HG02884 (cell line): ENCODE data around the gene PPP4R3A.
"Not testable (repeated sequence)": the region's sequence is repeated elsewhere in the genome, so short reads cannot be mapped to it uniquely, and the experiment has no call there.

Source experiments
- ATAC-seq: cut with Tn5 transposase; IDR thresholded peaks from one replicate; pipeline ENCODE4 v1.9.1; 2021; ENCODE audit warnings: mild to moderate bottlenecking, moderate library complexity; ENCODE audit not compliant: unreplicated experiment

The PPP4R3A gene

GRCh38 chr14:91444335-91445020, 65.6 kb downstream of the PPP4R3A start:
- ATAC-seq: no peak

- no peak for ATAC-seq
These were observed 70.8 kb downstream of the PPP4R3A start for GRCh38 chr14:91439345-91439744.

DNA sequence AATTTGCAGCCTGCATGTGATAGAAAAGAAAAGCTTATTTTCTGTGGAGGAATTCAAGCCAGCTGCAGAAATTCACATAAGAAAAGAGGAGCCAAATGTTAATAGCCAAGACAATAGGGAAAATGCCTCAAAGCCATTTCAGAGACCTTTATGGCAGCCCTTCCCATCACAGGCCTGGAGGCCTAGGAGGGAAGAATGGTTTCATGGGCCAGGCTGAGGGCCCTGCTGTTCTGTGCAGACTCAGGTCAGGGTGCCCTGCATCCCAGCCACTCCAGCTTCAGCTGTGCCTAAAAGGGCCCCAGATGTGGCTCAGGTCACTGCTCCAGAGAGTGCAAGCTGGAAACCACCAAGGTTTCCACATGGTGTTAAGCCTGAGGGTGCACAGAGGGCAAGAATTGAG, 71.3 kb downstream of the PPP4R3A start:
- no peak for ATAC-seq

- ATAC-seq: not testable (repeated sequence)
These were observed 73.8 kb downstream of the PPP4R3A start for GRCh38 chr14:91436266-91436665.

DNA sequence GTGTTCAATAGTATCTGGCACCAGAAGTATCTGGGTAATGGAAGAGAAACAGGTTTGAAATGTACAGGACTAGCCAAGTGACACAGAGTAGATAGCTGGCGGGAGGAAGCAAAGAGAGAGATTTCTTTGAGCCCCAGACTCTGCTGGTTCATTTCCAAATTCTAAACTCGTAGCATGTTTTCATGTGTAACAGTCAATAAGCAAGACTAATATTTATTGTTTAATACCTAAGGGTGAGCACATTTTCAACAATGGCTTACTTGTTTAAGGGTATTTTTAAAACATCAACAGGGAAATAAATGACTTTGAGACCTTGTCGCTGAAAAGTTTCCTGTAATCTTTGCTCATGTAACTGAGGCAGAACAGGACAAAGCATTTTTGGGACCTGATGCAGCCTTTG, 80.7 kb downstream of the PPP4R3A start:
- no peak for ATAC-seq

DNA sequence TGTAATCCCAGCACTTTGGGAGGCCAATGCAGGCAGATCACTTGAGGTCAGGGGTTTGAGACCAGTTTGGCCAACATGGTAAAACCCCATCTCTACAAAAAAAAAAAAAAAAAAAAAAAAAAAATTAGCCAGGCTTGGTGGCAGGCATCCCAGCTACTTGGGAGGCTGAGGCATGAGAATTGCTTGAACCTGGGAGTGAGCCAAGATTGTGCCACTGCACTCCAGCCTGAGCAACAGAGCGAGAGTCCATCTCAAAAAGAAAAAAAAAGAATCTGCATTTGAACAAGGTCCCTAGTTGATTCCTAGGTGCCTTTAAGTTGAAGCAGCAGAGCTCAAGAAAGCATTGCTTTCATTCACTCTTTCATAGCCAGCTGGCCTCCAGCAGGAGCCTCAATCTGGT, 81.2 kb downstream of the PPP4R3A start:
- ATAC-seq: not testable (repeated sequence)

- ATAC-seq: not testable (repeated sequence)
These were observed 84.6 kb downstream of the PPP4R3A start for GRCh38 chr14:91425531-91425944.

GRCh38 chr14:91424813-91425530, 85.1 kb downstream of the PPP4R3A start:
- ATAC-seq: no peak

GRCh38 chr14:91420686-91421085, 89.4 kb downstream of the PPP4R3A start:
- no peak for ATAC-seq

GRCh38 chr14:91419451-91419850, 90.7 kb downstream of the PPP4R3A start:
- ATAC-seq: no peak

GRCh38 chr14:91419044-91419397, 91.1 kb downstream of the PPP4R3A start:
- no peak for ATAC-seq

GRCh38 chr14:91418387-91419043, 91.6 kb downstream of the PPP4R3A start:
- no peak for ATAC-seq

DNA sequence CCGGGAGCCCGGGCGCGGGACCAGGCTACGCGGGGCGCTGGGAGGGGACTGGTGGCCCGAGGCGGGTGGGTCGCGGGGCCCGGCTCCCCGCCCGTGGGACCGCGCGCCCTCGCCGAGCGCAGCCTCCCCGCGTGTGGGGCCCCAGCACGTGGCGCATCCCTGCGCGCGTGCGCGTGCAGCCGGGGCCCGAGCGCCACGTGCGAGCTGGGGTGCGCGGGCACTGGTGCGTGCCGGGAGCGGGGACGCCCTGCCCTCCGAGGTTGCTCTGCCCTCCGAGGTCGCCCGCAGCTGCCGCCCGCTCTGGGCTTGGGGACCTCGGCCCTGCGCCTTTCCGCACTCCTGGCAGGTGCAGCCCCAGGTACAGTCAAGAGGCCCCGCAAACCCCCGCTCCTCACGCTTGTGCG, 92.1 kb downstream of the PPP4R3A start:
- peak; percentile 21 for ATAC-seq

- ATAC-seq: peak; percentile 43
These were observed 92.8 kb downstream of the PPP4R3A start, which contains the start of gene CCDC88C for GRCh38 chr14:91417120-91417982. Gene CCDC88C, minus strand, starts transcription at chr14:91417820. Its CDS starts 130 bp downstream, at chr14:91417690.

DNA sequence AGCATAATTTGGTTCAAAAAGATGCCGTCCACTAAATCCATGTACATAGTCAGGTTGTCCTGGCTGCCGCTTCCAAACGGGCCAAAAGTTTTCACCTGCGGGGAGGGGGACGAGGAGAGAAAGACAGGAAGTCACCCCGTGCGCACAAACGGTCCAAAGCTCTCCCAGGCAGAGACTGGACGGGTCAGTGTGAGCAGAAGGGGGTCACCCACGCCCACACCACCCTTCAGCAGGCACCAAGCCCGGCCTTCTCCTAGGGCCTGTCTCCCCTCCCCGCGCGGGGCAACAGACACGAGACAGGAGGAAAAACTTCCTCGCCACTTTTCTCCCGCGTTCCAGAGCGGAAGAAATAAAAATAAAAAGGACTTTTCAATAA, 93.4 kb downstream of the PPP4R3A start:
- ATAC-seq: no peak

GRCh38 chr14:91415794-91416743, 94.0 kb downstream of the PPP4R3A start:
- ATAC-seq: peak; percentile 48

- no peak for ATAC-seq
These were observed 95.7 kb downstream of the PPP4R3A start for GRCh38 chr14:91414475-91414833.

- no peak for ATAC-seq
These were observed 96.3 kb downstream of the PPP4R3A start for GRCh38 chr14:91413547-91414474.

DNA sequence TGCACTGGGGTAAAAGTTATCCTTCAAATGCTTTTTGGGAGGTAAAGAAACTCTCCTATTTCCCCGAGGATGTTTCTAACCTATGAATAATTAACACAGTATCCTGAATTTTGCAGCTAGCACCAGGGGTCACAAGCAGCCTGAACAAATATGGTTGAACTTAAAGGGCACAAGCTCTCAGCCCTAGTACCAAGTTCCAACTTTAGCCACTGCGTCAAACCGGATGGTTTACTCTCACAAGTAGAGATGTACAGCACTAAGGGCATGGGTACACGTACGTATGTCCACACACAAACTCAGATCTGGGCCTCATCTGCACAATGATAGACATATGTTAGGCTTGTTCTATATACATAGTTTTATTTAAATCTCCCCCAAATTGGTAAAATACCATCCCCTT, 97.2 kb downstream of the PPP4R3A start:
- ATAC-seq: no peak
